HepG2 (cell line): ENCODE measurements around the gene RPL18. TPM values are rescaled to one million over a fixed set of nuclear protein-coding genes. Genes with fewer than 3 reads are reported as not detected.

ENCODE experiments used
- ARID4A ChIP-seq: sonication (generic); formaldehyde crosslinking; IDR thresholded peaks from 2 replicates; pipeline ENCODE4 v1.5.0; 2020; ENCODE audit warnings: mild to moderate bottlenecking, missing genetic modification reagents, borderline replicate concordance
- ARNT2 ChIP-seq: sonication (generic); formaldehyde crosslinking; IDR thresholded peaks from 2 replicates; pipeline ENCODE4 v1.8.0; 2022; ENCODE audit warnings: mild to moderate bottlenecking, low read depth, missing genetic modification reagents, moderate library complexity
- ATF7 ChIP-seq, 2 experiments: fragments of 450-650 bp in 1 of 2; sonication (generic) in 1 of 2; formaldehyde crosslinking in 1 of 2; IDR thresholded peaks; 2 replicates each; pipeline versions ENCODE4 v1.4.0 to v1.6.1; 2016 to 2020; ENCODE audit warnings: antibody characterized with exemption in 1 of 2, mild to moderate bottlenecking in 1 of 2, missing genetic modification reagents in 1 of 2
- HMGA1 ChIP-seq: sonication (generic); formaldehyde crosslinking; conservative IDR thresholded peaks from 2 replicates; pipeline ENCODE4 v1.4.0; 2020; ENCODE audit warnings: missing genetic modification reagents
- NFYC ChIP-seq: IDR thresholded peaks from 2 replicates; pipeline ENCODE4 v1.6.1; 2016; ENCODE audit warnings: missing genetic modification reagents, missing compliant biosample characterization
- PATZ1 ChIP-seq: sonication (generic); formaldehyde crosslinking; IDR thresholded peaks from 2 replicates; pipeline ENCODE4 v1.4.0; 2020; ENCODE audit warnings: missing genetic modification reagents
- POLR2G ChIP-seq: fragments of 200-400 bp; formaldehyde crosslinking; IDR thresholded peaks from 2 replicates; pipeline ENCODE4 v1.6.1; 2018; ENCODE audit warnings: mild to moderate bottlenecking, low read depth, low read length, moderate library complexity
- SMYD3 ChIP-seq: sonication (generic); formaldehyde crosslinking; IDR thresholded peaks from 2 replicates; pipeline ENCODE4 v1.8.1; 2023; ENCODE audit warnings: mild to moderate bottlenecking, missing genetic modification reagents
- ZBTB1 ChIP-seq: sonication (generic); formaldehyde crosslinking; IDR thresholded peaks from 2 replicates; pipeline ENCODE4 v1.4.0; 2020; ENCODE audit warnings: missing genetic modification reagents, borderline replicate concordance
- ZFP36 ChIP-seq: fragments of 150-350 bp; IDR thresholded peaks from 2 replicates; pipeline ENCODE4 v1.6.1; 2018; ENCODE audit warnings: borderline replicate concordance, low read length, low read depth; ENCODE audit not compliant: partially characterized antibody
- ZNF34 ChIP-seq: sonication (generic); formaldehyde crosslinking; IDR thresholded peaks from 2 replicates; pipeline ENCODE4 v1.4.0; 2020; ENCODE audit warnings: mild to moderate bottlenecking, missing genetic modification reagents, borderline replicate concordance
- ZNF567 ChIP-seq: sonication (generic); formaldehyde crosslinking; IDR thresholded peaks from 2 replicates; pipeline ENCODE4 v1.8.1; 2023; ENCODE audit warnings: mild to moderate bottlenecking, missing genetic modification reagents, borderline replicate concordance
- ZNF737 ChIP-seq: sonication (generic); formaldehyde crosslinking; IDR thresholded peaks from 2 replicates; pipeline ENCODE4 v1.5.0; 2020; ENCODE audit warnings: missing genetic modification reagents, mild to moderate bottlenecking, borderline replicate concordance
- polyA plus RNA-seq, 8 experiments: library from polyadenylated mRNA; depleted of rRNA in 3 of 8; stranded (reverse) in 7 of 8; unstranded in 1 of 8; fragments of >200 nt; fragmentation: Illumina TruSeq in 4 of 8; extraction: Trizol in 4 of 8; gene quantifications; 2 replicates each; pipeline versions ENCODE4 v1.2.1 to v1.2.3, GENCODE V29; 2011 to 2016; ENCODE audit warnings: low read depth in 4 of 8, missing spikeins in 1 of 8, mixed read lengths in 1 of 8; ENCODE audit not compliant: insufficient read depth in 1 of 8
- total RNA-seq, 5 experiments: library from RNA; depleted of rRNA; stranded (reverse); fragments of >200 nt; fragmentation: Illumina TruSeq; extraction: Trizol; gene quantifications; 2 replicates each; pipeline ENCODE4 v1.2.3, GENCODE V29; 2016; ENCODE audit warnings: low read depth in 1 of 5
- TF ChIP-seq, protein P1 (sequence below): sonication (generic); formaldehyde crosslinking; IDR thresholded peaks from one replicate; pipeline ENCODE4 v1.5.1; 2020; ENCODE audit warnings: mild to moderate bottlenecking, missing genetic modification reagents; ENCODE audit errors: not compliant biosample characterization

RPL18 gene
- total and polyA plus RNA-seq, 2 of the 13 experiments (the other 11 are each of a cell fraction or from before 2014, with no cell fraction given), result 1,485 to 1,639 TPM

DNA sequence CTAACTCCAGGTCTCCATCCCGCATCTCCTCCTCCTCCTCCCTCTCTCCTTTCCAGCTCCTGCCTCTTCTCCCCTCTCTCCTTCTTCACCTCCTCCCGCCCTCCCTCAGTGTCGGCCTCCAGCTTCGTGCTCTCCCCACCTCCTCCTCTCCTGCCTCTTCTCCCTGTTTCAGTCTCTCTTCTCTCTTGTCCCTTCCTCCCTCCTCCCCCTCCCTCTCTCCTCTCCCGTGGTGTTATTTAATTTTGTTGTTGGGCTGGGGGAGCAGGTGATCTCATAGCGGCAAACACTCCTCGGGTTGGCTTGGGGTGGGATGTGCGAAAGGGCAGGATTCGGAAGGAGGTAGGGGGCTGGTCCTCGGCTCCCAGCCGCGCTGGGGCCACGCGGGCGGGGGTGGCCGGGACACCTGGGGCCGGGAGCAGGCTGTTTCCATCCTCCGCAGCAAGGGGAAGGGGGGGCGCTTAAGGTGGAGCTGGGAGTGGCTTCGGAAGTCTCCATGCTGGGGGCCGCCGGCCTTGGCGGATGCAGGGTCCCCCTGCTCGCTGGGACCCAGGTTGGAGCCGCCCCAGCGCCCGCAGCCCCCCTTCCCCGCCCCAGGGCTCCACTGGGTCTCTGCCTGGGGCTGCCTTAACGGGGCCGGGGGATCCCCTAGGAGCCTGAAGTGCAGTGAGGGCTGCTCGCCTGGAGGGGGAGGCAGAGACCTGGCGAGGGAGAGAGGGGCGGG, 27.2 kb upstream of the RPL18 start, which contains the start of gene CA11 (continued):
- TF ChIP-seq ARID4A (CRISPR knock-in tag) (peak; percentile 38; the same call in 1 of the 2 replicates), ZBTB1 (CRISPR knock-in tag) (no peak), ATF7 (IDR thresholded peaks at IDR 0.05) (no peak), ATF7 (CRISPR knock-in tag; IDR thresholded peaks at IDR 0.05) (no peak), POLR2G (no peak), ARNT2 (CRISPR knock-in tag) (no peak), NFYC (no peak), HMGA1 (CRISPR knock-in tag) (no peak), ZNF737 (no peak), ZNF34 (CRISPR knock-in tag) (no peak), PATZ1 (CRISPR knock-in tag) (peak; percentile 73), ZFP36 (no peak), SMYD3 (CRISPR knock-in tag) (no peak), ZNF567 (no peak)
- TF ChIP-seq, protein P1, sequence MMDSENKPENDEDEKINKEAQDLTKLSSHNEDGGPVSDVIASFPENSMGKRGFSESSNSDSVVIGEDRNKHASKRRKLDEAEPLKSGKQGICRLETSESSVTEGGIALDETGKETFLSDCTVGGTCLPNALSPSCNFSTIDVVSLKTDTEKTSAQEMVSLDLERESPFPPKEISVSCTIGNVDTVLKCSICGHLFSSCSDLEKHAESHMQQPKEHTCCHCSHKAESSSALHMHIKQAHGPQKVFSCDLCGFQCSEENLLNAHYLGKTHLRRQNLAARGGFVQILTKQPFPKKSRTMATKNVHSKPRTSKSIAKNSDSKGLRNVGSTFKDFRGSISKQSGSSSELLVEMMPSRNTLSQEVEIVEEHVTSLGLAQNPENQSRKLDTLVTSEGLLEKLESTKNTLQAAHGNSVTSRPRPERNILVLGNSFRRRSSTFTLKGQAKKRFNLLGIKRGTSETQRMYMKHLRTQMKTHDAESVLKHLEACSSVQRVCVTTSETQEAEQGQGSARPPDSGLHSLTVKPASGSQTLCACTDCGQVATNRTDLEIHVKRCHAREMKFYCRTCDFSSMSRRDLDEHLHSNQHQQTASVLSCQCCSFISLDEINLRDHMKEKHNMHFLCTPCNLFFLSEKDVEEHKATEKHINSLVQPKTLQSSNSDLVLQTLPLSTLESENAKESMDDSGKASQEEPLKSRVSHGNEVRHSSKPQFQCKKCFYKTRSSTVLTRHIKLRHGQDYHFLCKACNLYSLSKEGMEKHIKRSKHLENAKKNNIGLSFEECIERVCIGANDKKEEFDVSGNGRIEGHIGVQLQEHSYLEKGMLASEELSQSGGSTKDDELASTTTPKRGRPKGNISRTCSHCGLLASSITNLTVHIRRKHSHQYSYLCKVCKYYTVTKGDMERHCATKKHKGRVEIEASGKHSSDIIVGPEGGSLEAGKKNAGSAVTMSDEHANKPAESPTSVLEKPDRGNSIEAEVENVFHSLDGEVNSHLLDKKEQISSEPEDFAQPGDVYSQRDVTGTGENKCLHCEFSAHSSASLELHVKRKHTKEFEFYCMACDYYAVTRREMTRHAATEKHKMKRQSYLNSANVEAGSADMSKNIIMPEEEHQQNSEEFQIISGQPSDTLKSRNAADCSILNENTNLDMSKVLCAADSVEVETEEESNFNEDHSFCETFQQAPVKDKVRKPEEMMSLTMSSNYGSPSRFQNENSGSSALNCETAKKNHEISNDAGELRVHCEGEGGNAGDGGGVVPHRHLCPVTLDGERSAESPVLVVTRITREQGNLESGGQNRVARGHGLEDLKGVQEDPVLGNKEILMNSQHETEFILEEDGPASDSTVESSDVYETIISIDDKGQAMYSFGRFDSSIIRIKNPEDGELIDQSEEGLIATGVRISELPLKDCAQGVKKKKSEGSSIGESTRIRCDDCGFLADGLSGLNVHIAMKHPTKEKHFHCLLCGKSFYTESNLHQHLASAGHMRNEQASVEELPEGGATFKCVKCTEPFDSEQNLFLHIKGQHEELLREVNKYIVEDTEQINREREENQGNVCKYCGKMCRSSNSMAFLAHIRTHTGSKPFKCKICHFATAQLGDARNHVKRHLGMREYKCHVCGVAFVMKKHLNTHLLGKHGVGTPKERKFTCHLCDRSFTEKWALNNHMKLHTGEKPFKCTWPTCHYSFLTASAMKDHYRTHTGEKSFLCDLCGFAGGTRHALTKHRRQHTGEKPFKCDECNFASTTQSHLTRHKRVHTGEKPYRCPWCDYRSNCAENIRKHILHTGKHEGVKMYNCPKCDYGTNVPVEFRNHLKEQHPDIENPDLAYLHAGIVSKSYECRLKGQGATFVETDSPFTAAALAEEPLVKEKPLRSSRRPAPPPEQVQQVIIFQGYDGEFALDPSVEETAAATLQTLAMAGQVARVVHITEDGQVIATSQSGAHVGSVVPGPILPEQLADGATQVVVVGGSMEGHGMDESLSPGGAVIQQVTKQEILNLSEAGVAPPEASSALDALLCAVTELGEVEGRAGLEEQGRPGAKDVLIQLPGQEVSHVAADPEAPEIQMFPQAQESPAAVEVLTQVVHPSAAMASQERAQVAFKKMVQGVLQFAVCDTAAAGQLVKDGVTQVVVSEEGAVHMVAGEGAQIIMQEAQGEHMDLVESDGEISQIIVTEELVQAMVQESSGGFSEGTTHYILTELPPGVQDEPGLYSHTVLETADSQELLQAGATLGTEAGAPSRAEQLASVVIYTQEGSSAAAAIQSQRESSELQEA (CRISPR knock-in tag), result no peak
